GM12864 (cell line): ENCODE results near the gene SUPT5H.
A peak's percentile ranks its signal among the peaks of the same experiment; 100 is the strongest.

ENCODE experiments used
- DNase-seq: peaks from one replicate; pipeline ENCODE4 v3.0.0-alpha.2; 2011; ENCODE audit warnings: low read depth
- H3K4me3 ChIP-seq: 2 replicates; pipeline ENCODE4 v1.5.1; 2011; ENCODE audit warnings: mild to moderate bottlenecking, low read depth, low read length, control low read depth
- TF ChIP-seq, protein P1 (sequence below): IDR thresholded peaks from 2 replicates; pipeline ENCODE4 v1.5.1; 2011; ENCODE audit warnings: low read depth, mild to moderate bottlenecking, moderate library complexity, low read length, control low read depth, inconsistent platforms; ENCODE audit errors: missing control alignments

The SUPT5H gene

GRCh38 chr19:39445196-39446111 lies at the start of gene SUPT5H:
Gene SUPT5H, plus strand, starts transcription at chr19:39445582. Its CDS starts 309 bp downstream, at chr19:39445891.
- DNase-seq = peak; percentile 98
- TF ChIP-seq, protein P1, sequence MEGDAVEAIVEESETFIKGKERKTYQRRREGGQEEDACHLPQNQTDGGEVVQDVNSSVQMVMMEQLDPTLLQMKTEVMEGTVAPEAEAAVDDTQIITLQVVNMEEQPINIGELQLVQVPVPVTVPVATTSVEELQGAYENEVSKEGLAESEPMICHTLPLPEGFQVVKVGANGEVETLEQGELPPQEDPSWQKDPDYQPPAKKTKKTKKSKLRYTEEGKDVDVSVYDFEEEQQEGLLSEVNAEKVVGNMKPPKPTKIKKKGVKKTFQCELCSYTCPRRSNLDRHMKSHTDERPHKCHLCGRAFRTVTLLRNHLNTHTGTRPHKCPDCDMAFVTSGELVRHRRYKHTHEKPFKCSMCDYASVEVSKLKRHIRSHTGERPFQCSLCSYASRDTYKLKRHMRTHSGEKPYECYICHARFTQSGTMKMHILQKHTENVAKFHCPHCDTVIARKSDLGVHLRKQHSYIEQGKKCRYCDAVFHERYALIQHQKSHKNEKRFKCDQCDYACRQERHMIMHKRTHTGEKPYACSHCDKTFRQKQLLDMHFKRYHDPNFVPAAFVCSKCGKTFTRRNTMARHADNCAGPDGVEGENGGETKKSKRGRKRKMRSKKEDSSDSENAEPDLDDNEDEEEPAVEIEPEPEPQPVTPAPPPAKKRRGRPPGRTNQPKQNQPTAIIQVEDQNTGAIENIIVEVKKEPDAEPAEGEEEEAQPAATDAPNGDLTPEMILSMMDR = no peak
- peak within 1 kb of the TSS; percentile 94 for H3K4me3 ChIP-seq

- no peak for DNase-seq
- peak overlapping the region; percentile 15 for H3K4me3 ChIP-seq
- TF ChIP-seq, protein P1 = peak; percentile 98
Observed at GRCh38 chr19:39397360-39398296, 47.8 kb upstream of the SUPT5H start.

DNA sequence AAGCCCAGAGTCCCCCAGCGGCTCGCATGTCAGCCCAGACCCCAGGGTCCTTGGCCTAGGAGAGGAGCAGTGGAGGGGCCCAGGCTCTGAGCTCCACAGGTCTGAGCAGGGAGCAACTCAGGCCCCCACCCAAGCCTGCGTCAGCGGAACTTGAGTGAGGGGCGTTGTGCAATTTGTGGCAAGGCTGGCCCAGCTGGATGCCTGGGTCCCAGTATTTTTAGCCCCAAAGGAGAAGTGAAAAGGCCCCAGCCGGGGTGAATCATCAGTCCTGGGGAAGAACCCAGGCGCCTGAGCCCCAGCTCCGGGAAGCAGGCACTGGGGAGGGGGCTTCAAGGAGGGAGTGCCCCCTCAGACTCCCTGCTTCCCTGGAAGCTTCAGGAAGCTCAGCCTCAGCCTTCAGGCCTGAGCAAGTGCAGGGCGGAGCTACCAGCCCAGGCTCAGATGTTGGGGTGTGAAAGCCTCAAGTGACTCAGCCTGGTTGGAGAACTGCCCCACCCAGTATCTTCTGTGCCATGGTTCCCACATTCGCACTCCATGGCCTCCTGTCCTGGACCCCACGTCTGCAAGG lies 47.0 kb upstream of the SUPT5H start:
- DNase-seq = no peak
- TF ChIP-seq, protein P1 = no peak
- H3K4me3 ChIP-seq = peak overlapping the region; percentile 15

GRCh38 chr19:39399668-39400050 lies 45.7 kb upstream of the SUPT5H start:
- TF ChIP-seq, protein P1 = no peak
- no peak overlapping the region for H3K4me3 ChIP-seq
- no peak for DNase-seq

DNA sequence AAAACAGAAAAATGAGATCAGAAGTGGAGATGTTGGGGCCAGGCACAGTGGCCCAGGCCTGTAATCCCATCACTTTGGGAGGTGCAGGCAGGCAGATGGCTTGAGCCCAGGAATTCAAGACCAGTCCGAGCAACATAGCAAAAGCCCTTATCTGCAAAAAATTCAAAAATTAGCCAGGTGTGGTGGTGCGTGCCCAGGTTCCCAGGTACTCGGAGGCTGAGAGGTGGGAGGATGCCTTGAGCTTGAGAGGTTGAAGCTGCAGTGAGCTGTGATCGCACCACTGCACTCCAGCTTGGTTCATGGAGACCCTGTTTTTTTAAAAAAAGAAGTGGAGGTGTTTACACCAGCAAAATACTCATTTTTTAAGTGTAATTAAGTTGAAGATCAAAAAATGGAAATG lies 45.3 kb upstream of the SUPT5H start:
- TF ChIP-seq, protein P1 = no peak
- DNase-seq = no peak
- H3K4me3 ChIP-seq = no peak overlapping the region

- TF ChIP-seq, protein P1 = no peak
- no peak for DNase-seq
- peak overlapping the region; percentile 6; the same call in 1 of the 2 replicates for H3K4me3 ChIP-seq
Observed at GRCh38 chr19:39401070-39401548, 44.3 kb upstream of the SUPT5H start.
